GM21360 (cell line): ENCODE measurements around the gene TMEM30A.

Experiments
- ATAC-seq: cut with Tn5 transposase; IDR thresholded peaks from one replicate; pipeline ENCODE4 v1.9.1; 2021; ENCODE audit warnings: mild to moderate bottlenecking, moderate library complexity; ENCODE audit not compliant: unreplicated experiment

TMEM30A gene

GRCh38 chr6:75266716-75267291 is 17.8 kb downstream of the TMEM30A start:
- peak; percentile 75 for ATAC-seq

- no peak for ATAC-seq
Measured at GRCh38 chr6:75263401-75263750, 21.2 kb downstream of the TMEM30A start.

- ATAC-seq = no peak
Measured at GRCh38 chr6:75262716-75263400, 21.7 kb downstream of the TMEM30A start.

- ATAC-seq = no peak
Measured at GRCh38 chr6:75261299-75261698, 23.3 kb downstream of the TMEM30A start.

- no peak for ATAC-seq
Measured at GRCh38 chr6:75257343-75258087, 27.1 kb downstream of the TMEM30A start.

- ATAC-seq = no peak
Measured at GRCh38 chr6:75250552-75250951, 34.0 kb downstream of the TMEM30A start.

- no peak for ATAC-seq
Measured at GRCh38 chr6:75249837-75250236, 34.8 kb downstream of the TMEM30A start.

- no peak for ATAC-seq
Measured at GRCh38 chr6:75246386-75246785, 38.2 kb downstream of the TMEM30A start.

GRCh38 chr6:75244063-75244584 is 40.5 kb downstream of the TMEM30A start:
- ATAC-seq = peak; percentile 0

- ATAC-seq = peak; percentile 97
Measured at GRCh38 chr6:75243333-75244062, 41.1 kb downstream of the TMEM30A start, which contains the start of gene COX7A2. COX7A2 (minus strand) TSS chr6:75243801; CDS start chr6:75243734, 67 bp downstream.

GRCh38 chr6:75236630-75237029 is 48.0 kb downstream of the TMEM30A start:
- ATAC-seq = no peak

- no peak for ATAC-seq
Measured at GRCh38 chr6:75235271-75235670, 49.3 kb downstream of the TMEM30A start.

- no peak for ATAC-seq
Measured at GRCh38 chr6:75234126-75234865, 50.3 kb downstream of the TMEM30A start.

- ATAC-seq = no peak
Measured at GRCh38 chr6:75233092-75233615, 51.4 kb downstream of the TMEM30A start.

GRCh38 chr6:75230484-75231325 is 53.9 kb downstream of the TMEM30A start:
- no peak for ATAC-seq

- no peak for ATAC-seq
Measured at GRCh38 chr6:75224303-75224926, 60.2 kb downstream of the TMEM30A start.

- no peak for ATAC-seq
Measured at GRCh38 chr6:75223428-75223827, 61.2 kb downstream of the TMEM30A start.

- ATAC-seq = no peak
Measured at GRCh38 chr6:75222261-75222660, 62.3 kb downstream of the TMEM30A start.

GRCh38 chr6:75221116-75221515 is 63.5 kb downstream of the TMEM30A start:
- ATAC-seq = no peak
